Measurements from ENCODE around the gene MMP11. TPM values are rescaled to one million over a fixed set of nuclear protein-coding genes. Genes with fewer than 3 reads are reported as not detected.

Gene MMP11
- polyA plus RNA-seq, 1 donor from 2014 or later: 6.6 TPM

DNA sequence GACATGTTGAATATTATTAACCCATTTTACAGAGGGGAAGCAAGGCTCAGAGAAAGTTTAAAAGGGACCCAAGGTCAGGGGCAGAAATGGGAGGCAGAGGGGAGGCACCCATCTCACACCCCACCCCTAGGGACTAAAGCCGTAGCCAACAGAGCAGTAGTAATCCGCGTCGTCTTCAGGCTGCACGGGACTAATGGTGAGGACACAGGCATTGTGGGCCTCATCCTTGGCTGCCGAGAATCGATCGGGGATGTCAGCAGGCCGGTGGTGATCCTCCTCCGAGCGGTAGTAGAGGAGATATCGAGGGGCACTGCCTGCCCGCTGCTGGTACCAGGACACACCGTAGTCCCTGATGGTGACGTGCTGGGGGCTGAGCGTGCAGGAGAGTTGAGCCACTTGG lies 19.9 kb upstream of the MMP11 start:
- Mint-ChIP-seq H3K36me3 (peaks cover 2% of the 10 kb centered on the region), H3K27me3 (peaks cover 2% of the 10 kb centered on the region), H3K9me3 (no peaks in the 10 kb centered on the region), H3K4me1 (peaks cover 27 to 33% (median 32%) of the 10 kb centered on the region in 3 donors), H3K4me3 (peak overlapping the region; percentile 82 to 99 (median 94)), H3K27ac (peak overlapping the region; percentile 93 to 100 (median 99))

DNA sequence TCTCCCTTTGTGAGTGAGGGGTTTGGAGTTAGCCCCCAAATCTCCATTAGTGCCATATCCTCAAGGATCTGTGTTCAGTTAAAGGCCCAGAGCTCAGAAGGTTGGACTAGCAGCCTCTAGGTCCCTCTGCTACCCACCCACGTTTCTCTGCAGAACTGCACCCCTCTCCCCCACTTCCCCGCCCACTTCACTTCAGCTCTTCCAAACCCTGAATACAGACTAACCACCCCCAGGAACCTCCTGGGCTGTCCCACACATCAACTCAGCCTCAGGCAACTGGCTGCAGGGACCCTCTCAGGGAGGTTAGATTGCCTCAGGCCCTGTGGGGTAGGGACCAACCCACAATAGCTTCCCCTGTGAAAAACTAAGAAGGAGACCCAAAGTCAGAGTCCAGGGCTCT lies 19.3 kb upstream of the MMP11 start:
- peaks cover 2% of the 10 kb centered on the region for H3K36me3 Mint-ChIP-seq
- peaks cover 27 to 33% (median 32%) of the 10 kb centered on the region in 3 donors for H3K4me1 Mint-ChIP-seq
- H3K9me3 Mint-ChIP-seq: no peaks in the 10 kb centered on the region
- peak overlapping the region; percentile 93 to 100 (median 99) for H3K27ac Mint-ChIP-seq
- peak overlapping the region; percentile 82 to 99 (median 94) for H3K4me3 Mint-ChIP-seq
- peaks cover 2% of the 10 kb centered on the region for H3K27me3 Mint-ChIP-seq

DNA sequence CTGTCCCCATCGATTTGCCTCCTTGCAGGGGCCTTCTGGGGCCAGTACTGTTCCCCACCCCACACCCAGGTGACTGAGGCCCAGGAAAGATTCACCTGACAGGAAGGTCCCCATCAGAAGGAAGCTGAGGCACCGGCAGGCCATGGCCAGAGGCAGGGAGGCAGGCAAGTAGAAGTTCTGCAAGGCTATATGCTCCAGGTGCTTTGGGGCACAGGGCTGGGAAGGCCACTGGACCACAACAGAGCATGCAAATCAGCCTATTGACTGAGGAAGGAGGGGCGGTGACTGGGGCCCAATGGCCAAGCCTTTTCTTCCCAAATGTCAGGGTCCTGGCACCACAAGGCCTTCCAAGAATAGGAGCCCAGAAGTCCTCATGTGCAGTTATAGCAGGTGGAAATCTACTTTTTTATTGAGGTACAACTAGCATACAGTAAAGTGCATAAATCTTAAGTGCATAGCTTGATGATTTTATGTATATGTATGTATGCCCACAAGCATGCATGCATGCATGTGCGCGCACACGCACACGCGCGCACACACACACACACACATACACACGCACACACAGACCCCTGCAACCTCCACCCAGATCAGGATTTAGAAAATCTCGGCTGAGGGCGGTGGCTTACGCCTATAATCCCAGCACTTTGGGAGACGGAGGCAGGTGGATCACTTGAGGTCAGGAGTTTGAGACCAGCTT lies 18.3 kb upstream of the MMP11 start, which contains the start of gene VPREB3:
Gene VPREB3, minus strand, starts transcription at position 206 of the 700 bp plus-strand sequence. Its CDS starts 62 bp downstream, at position 144.
- Mint-ChIP-seq H3K4me3 (peak within 1 kb of the TSS; percentile 82 to 99 (median 94)), H3K4me1 (peaks cover 27 to 33% (median 32%) of the 10 kb centered on the region in 3 donors), H3K27ac (peak within 1 kb of the TSS; percentile 93 to 100 (median 99)), H3K9me3 (no peaks in the 10 kb centered on the region), H3K36me3 (peaks cover 2% of the 10 kb centered on the region), H3K27me3 (peaks cover 2% of the 10 kb centered on the region)

DNA sequence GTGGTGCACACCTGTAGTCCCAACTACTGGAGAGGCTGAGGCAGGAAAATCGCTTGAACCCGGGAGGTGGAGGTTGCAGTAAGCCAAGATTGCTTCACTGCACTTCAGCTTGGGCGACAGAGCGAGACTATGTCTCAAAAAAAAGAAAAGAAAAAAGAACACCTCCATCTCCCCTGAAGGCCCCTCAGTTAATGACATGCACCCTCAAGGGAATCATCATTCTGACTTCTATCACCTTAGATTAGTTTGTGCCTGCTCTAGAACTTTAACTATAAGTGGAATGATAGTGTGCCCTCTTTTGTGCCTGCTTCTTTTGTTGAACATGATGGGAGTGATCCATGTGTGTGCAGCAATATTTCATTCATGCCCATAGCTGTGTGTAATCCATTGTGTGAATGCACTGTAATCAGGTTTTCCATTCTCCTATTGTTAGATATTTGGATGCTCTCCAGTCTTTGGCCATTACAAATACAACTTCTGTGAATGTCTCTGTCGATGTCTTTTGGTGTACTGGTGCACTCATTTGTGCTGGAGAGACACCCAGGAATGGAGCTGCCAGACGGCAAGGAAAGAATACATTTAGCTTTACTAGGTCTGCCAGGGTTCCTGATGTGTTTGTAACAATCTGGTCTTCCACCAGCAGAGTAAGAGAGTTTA lies 17.5 kb upstream of the MMP11 start:
- H3K4me3 Mint-ChIP-seq: peak overlapping the region; percentile 44 to 97 (median 76)
- peaks cover 27 to 32% (median 28%) of the 10 kb centered on the region in 3 donors for H3K4me1 Mint-ChIP-seq
- peaks cover 2% of the 10 kb centered on the region for H3K27me3 Mint-ChIP-seq
- H3K9me3 Mint-ChIP-seq: no peaks in the 10 kb centered on the region
- peaks cover 2% of the 10 kb centered on the region for H3K36me3 Mint-ChIP-seq
- H3K27ac Mint-ChIP-seq: peak overlapping the region; percentile 78 to 99 (median 93)

DNA sequence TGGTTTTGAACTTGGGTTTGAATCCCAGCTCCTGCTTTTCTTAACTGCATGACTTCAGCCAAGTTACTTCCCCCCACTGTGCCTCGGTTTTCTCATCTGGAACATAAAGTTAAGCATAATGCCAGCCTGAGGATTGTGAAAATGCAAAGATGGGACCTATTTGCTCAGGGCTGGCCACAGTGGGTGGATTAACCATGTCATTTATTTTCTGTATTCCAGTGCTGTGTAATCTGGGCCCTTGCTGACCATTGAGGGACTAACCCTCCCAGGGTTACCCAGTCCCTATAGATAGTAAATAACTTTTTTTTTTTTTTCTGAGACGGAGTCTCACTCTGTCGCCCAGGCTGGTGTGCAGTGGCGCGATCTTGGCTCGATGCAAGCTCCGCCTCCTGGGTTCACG lies 16.9 kb upstream of the MMP11 start:
- Mint-ChIP-seq H3K36me3 (peaks cover 2% of the 10 kb centered on the region), H3K27ac (peak overlapping the region in 2 of 3 donors; percentile 78 to 93), H3K27me3 (peaks cover 2% of the 10 kb centered on the region), H3K4me3 (peak overlapping the region in 2 of 4 donors; percentile 9 to 82), H3K4me1 (peaks cover 27 to 35% (median 27%) of the 10 kb centered on the region in 3 donors), H3K9me3 (no peaks in the 10 kb centered on the region)

DNA sequence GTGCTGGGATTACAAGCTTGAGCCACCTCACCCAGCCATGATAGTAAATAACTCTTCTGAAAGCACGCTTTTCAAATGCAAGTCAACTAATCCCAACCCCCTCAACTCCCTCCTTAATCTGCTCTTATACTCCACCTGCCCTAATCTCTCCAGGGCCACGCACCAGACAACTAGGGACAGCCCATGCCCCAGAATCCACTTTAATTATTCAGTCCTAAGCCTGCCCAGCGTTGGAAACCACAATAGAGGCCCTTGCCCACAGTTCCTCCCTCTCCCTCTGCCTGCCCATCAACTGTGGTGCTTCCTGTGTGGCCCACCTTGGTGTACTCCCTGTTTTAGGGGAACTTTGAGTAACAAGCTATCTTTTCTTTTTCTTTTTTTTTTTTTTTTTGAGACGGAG lies 15.8 kb upstream of the MMP11 start:
- peak overlapping the region in 1 of 3 donors; percentile 58 for H3K27ac Mint-ChIP-seq
- peaks cover 2% of the 10 kb centered on the region for H3K27me3 Mint-ChIP-seq
- H3K4me3 Mint-ChIP-seq: peak overlapping the region in 3 of 4 donors; percentile 41 to 67 (median 56)
- H3K36me3 Mint-ChIP-seq: peaks cover 4% of the 10 kb centered on the region
- H3K4me1 Mint-ChIP-seq: peaks cover 26 to 36% (median 27%) of the 10 kb centered on the region in 3 donors
- H3K9me3 Mint-ChIP-seq: no peaks in the 10 kb centered on the region

DNA sequence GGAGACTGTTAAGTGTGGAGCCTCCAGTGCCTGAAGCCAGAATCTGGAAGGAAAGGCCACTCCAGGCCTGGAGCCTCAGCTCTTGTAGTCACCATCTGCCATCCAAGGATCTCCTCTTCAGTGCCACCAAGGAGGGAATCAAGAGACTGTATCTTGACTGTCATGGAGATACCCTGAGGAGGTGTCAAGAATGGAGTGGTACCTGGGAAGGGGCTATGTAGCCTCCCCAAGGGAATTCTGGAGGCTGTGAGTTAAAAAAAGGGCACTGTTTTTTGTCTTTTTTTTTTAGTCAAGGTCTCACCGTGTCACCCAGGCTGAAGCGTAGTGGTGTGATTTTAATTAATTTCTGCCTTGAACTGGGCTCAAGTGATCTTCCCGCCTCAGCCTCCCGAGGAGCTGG lies 13.1 kb upstream of the MMP11 start:
- peaks cover 2% of the 10 kb centered on the region for H3K27me3 Mint-ChIP-seq

DNA sequence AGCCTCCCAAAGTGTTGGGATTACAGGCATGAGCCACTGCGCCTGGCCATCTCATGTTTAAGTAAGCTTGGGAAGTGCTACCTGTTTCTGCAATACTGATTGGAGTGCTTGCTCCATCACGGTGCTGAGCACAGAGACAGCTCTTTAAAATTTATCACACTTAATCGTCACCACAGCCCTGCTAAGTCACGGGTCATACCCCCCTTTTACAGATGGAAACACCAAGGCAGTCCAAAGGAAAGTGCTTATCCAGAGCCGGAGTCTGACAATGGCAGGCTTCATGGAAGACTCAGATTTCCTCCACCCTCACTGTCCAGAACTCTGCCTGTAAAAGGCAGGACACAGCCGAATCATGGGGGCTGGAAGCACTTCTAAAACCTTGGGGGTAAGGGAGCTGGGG lies 12.6 kb upstream of the MMP11 start:
- Mint-ChIP-seq H3K4me3 (no peak overlapping the region), H3K27ac (no peak overlapping the region), H3K9me3 (no peaks in the 10 kb centered on the region), H3K36me3 (peaks cover 2% of the 10 kb centered on the region), H3K4me1 (peaks cover 11 to 32% (median 28%) of the 10 kb centered on the region in 3 donors), H3K27me3 (peaks cover 1% of the 10 kb centered on the region)

More for the DNA sequence above, 13.1 kb upstream of the MMP11 start:
- Mint-ChIP-seq H3K4me3 (no peak overlapping the region), H3K4me1 (peaks cover 12 to 31% (median 27%) of the 10 kb centered on the region in 3 donors), H3K27ac (no peak overlapping the region), H3K9me3 (no peaks in the 10 kb centered on the region), H3K36me3 (peaks cover 2% of the 10 kb centered on the region)

DNA sequence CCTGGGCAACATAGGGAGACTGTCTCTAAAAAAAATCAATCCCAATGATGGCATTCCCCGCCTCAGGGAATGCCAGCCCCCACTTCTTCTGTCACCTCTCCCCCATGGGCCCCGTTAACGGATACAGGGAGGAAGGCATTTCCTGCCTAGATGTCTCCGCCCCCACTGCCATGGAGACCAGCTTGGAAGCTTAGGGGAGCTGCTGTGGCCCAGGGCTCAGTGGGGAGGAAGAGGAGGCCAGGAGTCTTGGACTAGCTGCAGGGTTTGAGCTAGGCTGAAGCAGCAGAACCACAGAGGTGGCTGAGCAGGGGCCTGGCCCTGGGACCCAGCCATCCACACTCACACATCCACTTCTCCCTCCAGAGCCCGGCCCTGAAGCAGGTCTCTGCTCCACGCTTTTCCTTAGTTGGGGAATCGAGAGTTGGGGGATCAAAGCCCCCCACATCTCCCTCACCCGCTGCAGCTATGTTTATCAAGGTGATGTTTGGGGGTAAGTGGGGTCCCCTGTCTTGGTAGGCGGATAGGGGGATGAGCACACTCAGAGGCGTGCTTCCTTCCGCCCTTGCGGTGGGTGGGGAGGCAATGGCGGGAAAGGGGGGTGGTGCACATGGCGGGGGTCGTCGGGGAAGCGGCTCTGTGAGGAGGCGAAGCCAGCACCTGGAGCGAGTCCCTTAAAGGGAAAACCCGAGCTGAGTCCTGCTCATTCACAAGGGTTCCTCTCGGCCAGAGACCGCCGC lies 9.6 kb upstream of the MMP11 start, which contains the start of gene C22orf15:
Gene C22orf15, plus strand, starts transcription at position 149 of the 737 bp plus-strand sequence. Its CDS starts 317 bp downstream, at position 466.
- no peaks in the 10 kb centered on the region for H3K27me3 Mint-ChIP-seq
- H3K9me3 Mint-ChIP-seq: no peaks in the 10 kb centered on the region
- peak within 1 kb of the TSS in 2 of 3 donors; percentile 43 to 71 for H3K27ac Mint-ChIP-seq

DNA sequence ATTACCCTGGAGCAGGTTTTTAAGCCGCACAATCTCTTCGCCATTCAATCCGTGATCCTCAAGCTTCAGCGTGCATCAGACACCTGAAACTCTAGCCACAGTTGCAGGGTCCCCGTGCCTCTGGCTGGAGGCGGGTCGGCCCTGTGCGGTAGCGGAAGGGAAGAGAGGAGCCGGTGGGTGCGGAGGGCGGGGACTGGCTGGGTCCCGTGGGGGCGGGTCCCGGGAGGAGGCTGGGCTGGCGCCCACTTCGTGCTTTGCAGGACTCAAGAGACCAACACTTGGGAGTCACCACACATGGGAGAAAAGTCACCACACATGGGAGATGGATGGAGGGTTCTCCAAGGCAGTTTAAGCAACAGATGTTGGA lies 9.1 kb upstream of the MMP11 start:
- Mint-ChIP-seq H3K9me3 (no peaks in the 10 kb centered on the region), H3K27ac (peak overlapping the region in 2 of 3 donors; percentile 43 to 71), H3K27me3 (no peaks in the 10 kb centered on the region), H3K4me3 (peak overlapping the region; percentile 65 to 89 (median 80)), H3K36me3 (peaks cover 3% of the 10 kb centered on the region), H3K4me1 (peaks cover 11 to 28% (median 25%) of the 10 kb centered on the region in 3 donors)

More for the DNA sequence above, 9.6 kb upstream of the MMP11 start, which contains the start of gene C22orf15:
- Mint-ChIP-seq H3K36me3 (peaks cover 3% of the 10 kb centered on the region), H3K4me1 (peaks cover 11 to 28% (median 25%) of the 10 kb centered on the region in 3 donors), H3K4me3 (peak within 1 kb of the TSS; percentile 65 to 89 (median 84))

DNA sequence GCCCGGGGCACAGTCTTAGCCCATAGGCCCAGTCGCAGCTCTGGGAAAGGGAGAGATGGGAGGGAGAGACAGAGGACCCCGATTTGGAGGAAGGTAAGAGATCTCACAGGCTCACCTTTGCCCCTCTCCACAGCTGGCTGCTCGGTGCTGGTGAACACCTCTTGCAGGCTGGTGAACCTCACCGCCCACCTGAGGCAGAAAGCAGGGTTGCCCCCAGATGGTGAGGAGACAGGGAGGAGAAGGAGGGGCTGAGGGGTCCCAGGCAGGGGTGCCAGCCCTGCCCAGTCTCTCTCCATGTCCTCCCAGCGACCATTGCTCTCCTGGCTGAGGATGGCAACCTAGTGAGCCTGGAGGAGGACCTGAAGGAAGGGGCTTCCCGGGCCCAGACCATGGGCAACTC lies 8.7 kb upstream of the MMP11 start:
- peaks cover 3% of the 10 kb centered on the region for H3K36me3 Mint-ChIP-seq
- no peaks in the 10 kb centered on the region for H3K27me3 Mint-ChIP-seq
- peaks cover 11 to 28% (median 25%) of the 10 kb centered on the region in 3 donors for H3K4me1 Mint-ChIP-seq
- peak overlapping the region in 2 of 3 donors; percentile 43 to 71 for H3K27ac Mint-ChIP-seq
- H3K9me3 Mint-ChIP-seq: no peaks in the 10 kb centered on the region
- peak overlapping the region; percentile 59 to 89 (median 80) for H3K4me3 Mint-ChIP-seq

DNA sequence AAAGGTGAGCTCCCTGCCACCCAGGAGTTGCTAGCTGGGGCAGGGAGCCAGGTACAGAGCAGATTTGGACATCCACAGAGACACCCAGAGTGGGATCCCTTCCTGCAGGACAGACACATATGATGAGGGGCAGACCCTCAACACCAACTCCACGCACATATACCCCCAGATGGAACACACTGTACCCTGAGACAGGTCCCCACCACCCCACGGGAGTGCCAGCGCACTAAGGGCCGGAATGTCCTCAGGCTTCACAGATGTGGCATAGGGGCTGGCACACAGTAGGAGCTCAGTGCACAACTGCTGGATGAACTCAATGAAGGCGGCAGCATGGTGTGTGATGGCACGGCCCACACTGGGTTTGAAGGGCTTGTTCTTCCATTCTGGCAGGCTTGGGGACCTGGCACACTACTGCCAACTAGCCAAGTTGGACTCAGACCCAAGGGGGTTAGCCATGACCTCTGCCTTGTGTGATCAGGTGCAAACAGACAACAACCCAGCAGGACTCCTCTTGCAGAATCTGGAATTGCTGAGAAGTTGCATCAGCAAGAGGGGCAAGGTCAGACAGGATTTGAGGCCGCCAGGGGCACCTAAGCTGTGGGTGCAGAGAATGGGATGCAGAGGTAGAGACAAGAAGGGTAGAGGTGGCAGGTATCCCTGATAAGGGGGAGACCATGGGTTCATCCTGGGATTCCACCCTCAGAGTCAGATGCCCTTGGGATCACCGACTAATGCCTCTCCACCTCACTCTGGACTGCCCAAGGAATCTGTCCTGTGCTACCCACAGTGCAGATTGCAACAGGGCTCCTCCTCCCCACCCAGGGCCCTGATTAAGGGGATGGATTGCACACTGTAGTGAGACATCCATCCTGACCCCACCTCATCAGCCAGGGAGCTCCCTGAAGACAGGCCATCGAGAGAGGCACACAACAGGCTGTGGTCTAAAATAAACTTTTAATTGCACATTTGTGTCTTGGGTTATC lies 7.5 kb upstream of the MMP11 start:
- Mint-ChIP-seq H3K27ac (peak overlapping the region in 1 of 3 donors; percentile 84), H3K4me1 (peaks cover 14 to 33% (median 27%) of the 10 kb centered on the region in 3 donors), H3K27me3 (no peaks in the 10 kb centered on the region), H3K4me3 (peak overlapping the region in 3 of 4 donors; percentile 57 to 80 (median 79)), H3K9me3 (no peaks in the 10 kb centered on the region), H3K36me3 (peaks cover 3% of the 10 kb centered on the region)

DNA sequence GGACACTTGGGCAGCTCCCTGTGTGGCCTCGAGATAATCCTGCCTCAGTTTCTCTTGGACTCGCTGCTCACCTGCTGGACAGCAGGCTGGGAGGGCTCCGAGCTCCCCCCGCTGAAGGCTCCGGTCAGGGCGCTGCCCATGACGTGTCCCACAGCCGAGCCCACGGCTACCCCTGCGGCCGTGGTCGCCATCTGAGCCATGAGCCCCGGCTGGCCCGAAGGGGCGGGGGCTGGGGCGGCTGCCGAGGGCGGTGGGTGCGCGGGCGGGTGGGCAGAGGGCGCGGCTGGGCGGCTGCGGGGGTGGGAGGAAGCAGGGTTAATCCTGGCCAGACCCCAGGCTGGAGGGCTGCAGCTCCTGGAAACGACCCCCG lies 5.4 kb upstream of the MMP11 start:
- Mint-ChIP-seq H3K4me1 (peaks cover 20 to 38% (median 25%) of the 10 kb centered on the region in 3 donors), H3K9me3 (no peaks in the 10 kb centered on the region), H3K36me3 (peaks cover 2% of the 10 kb centered on the region), H3K4me3 (peak overlapping the region; percentile 76 to 93 (median 88)), H3K27ac (peak overlapping the region in 1 of 3 donors; percentile 77), H3K27me3 (no peaks in the 10 kb centered on the region)
